Sigmoid colon (tissue), 4 donors: ENCODE data around the gene GRID1.

Experiments
- EP300 ChIP-seq, 4 donors: sonication (generic); formaldehyde crosslinking; IDR thresholded peaks; one replicate each; pipeline ENCODE4 v1.6.1; 2017; ENCODE audit warnings: antibody characterized with exemption in 4 of 4
- POLR2A ChIP-seq, 2 donors: fragments of 450-650 bp; IDR thresholded peaks; one replicate each; pipeline ENCODE4 v1.6.1; 2016; ENCODE audit warnings: antibody characterized with exemption in 2 of 2, mild to moderate bottlenecking in 2 of 2, moderate library complexity in 2 of 2
- POLR2AphosphoS5 ChIP-seq, 4 donors: sonication (generic); formaldehyde crosslinking; IDR thresholded peaks; one replicate each; pipeline ENCODE4 v1.6.1; 2017; ENCODE audit warnings: antibody characterized with exemption in 4 of 4
- TF ChIP-seq, protein P1 (sequence below), 4 experiments: fragments of 450-650 bp in 3 of 4; fragments of 200-600 bp in 1 of 4; IDR thresholded peaks; one replicate each; pipeline ENCODE4 v1.5.1; 2016 to 2019; ENCODE audit warnings: antibody characterized with exemption in 4 of 4, mild to moderate bottlenecking in 3 of 4, moderate library complexity in 2 of 4

DNA sequence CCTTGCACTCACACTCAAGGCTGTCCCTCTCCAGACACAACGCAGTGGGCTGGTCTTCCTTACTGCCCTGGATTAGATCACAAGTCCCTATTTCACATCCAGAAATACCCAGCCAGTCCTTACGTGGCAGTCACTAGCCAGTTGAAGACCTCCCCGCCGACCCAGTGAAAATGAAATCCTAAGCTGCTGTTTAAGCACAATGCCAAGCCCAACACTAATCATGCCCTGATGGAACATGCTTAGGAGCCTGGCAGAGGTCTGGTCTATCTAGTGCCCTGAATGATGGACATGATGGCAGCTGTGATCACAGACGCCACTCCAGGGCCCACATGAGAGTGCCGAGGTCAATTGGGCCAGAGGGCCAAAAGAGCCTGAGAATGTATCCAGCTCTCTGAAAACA, 389.0 kb downstream of the GRID1 start:
- TF ChIP-seq POLR2AphosphoS5 (IDR thresholded peaks at IDR 0.05) (no peak), POLR2A (IDR thresholded peaks at IDR 0.05) (no peak), EP300 (IDR thresholded peaks at IDR 0.05) (no peak)
- TF ChIP-seq, protein P1, sequence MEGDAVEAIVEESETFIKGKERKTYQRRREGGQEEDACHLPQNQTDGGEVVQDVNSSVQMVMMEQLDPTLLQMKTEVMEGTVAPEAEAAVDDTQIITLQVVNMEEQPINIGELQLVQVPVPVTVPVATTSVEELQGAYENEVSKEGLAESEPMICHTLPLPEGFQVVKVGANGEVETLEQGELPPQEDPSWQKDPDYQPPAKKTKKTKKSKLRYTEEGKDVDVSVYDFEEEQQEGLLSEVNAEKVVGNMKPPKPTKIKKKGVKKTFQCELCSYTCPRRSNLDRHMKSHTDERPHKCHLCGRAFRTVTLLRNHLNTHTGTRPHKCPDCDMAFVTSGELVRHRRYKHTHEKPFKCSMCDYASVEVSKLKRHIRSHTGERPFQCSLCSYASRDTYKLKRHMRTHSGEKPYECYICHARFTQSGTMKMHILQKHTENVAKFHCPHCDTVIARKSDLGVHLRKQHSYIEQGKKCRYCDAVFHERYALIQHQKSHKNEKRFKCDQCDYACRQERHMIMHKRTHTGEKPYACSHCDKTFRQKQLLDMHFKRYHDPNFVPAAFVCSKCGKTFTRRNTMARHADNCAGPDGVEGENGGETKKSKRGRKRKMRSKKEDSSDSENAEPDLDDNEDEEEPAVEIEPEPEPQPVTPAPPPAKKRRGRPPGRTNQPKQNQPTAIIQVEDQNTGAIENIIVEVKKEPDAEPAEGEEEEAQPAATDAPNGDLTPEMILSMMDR (IDR thresholded peaks at IDR 0.05), result no peak
